ENCODE measurements around the gene NAALADL2.

NAALADL2 gene

GRCh38 chr3:174891524-174892203 is 32.5 kb downstream of the NAALADL2 start:
- FAIRE-seq = no peak

- FAIRE-seq = no peak
These were observed 47.9 kb downstream of the NAALADL2 start for GRCh38 chr3:174907027-174907426.

- FAIRE-seq = no peak
These were observed 48.7 kb downstream of the NAALADL2 start for GRCh38 chr3:174907628-174908407.

GRCh38 chr3:174931473-174932353 is 72.6 kb downstream of the NAALADL2 start:
- FAIRE-seq = no peak

GRCh38 chr3:174936590-174936989 is 77.5 kb downstream of the NAALADL2 start:
- no peak for FAIRE-seq

GRCh38 chr3:174937478-174937877 is 78.3 kb downstream of the NAALADL2 start:
- peak; percentile 13 for FAIRE-seq

- FAIRE-seq = no peak
These were observed 79.0 kb downstream of the NAALADL2 start for GRCh38 chr3:174938102-174938501.

- FAIRE-seq = no peak
These were observed 81.0 kb downstream of the NAALADL2 start for GRCh38 chr3:174940151-174940550.

GRCh38 chr3:174945276-174945675 is 86.1 kb downstream of the NAALADL2 start:
- FAIRE-seq = no peak

GRCh38 chr3:174945951-174946350 is 86.8 kb downstream of the NAALADL2 start:
- FAIRE-seq = no peak

GRCh38 chr3:174949523-174949922 is 90.4 kb downstream of the NAALADL2 start:
- no peak for FAIRE-seq

- FAIRE-seq = peak; percentile 15
These were observed 91.9 kb downstream of the NAALADL2 start for GRCh38 chr3:174951034-174951433.

- FAIRE-seq = no peak
These were observed 92.4 kb downstream of the NAALADL2 start for GRCh38 chr3:174951498-174952005.

- no peak for FAIRE-seq
These were observed 93.9 kb downstream of the NAALADL2 start for GRCh38 chr3:174953068-174953467.

- FAIRE-seq = no peak
These were observed 96.4 kb downstream of the NAALADL2 start for GRCh38 chr3:174955513-174956016.

- no peak for FAIRE-seq
These were observed 97.9 kb downstream of the NAALADL2 start for GRCh38 chr3:174957081-174957480.

GRCh38 chr3:174957551-174958001 is 98.4 kb downstream of the NAALADL2 start:
- FAIRE-seq = no peak

- no peak for FAIRE-seq
These were observed 99.7 kb downstream of the NAALADL2 start for GRCh38 chr3:174958671-174959328.

- FAIRE-seq = no peak
These were observed 100.5 kb downstream of the NAALADL2 start for GRCh38 chr3:174959556-174960065.

- FAIRE-seq = no peak
These were observed 101.8 kb downstream of the NAALADL2 start for GRCh38 chr3:174960898-174961297.

GRCh38 chr3:174973465-174973864 is 114.3 kb downstream of the NAALADL2 start:
- no peak for FAIRE-seq

- no peak for FAIRE-seq
These were observed 127.6 kb downstream of the NAALADL2 start for GRCh38 chr3:174986685-174987084.
